Transverse colon (tissue), 4 donors: ENCODE measurements around the gene TTLL5. TPM values are rescaled to one million over a fixed set of nuclear protein-coding genes. Genes with fewer than 3 reads are reported as not detected.

ENCODE experiments used
- DNase-seq: peaks from one replicate; pipeline ENCODE4 v3.0.0-alpha.2; 2019
- H3K27ac ChIP-seq, 4 donors: fragments of 200-600 bp; sonication (generic); 2 replicates each; pipeline ENCODE4 v1.5.1; 2016 to 2018; ENCODE audit warnings: inconsistent platforms in 4 of 4
- H3K27me3 ChIP-seq: fragments of 200-600 bp; sonication (generic); 2 replicates; pipeline ENCODE4 v1.5.1; 2017; ENCODE audit warnings: inconsistent platforms
- H3K36me3 ChIP-seq, 4 donors: fragments of 200-600 bp; sonication (generic); 2 replicates each; pipeline ENCODE4 v1.5.1; 2017 to 2019; ENCODE audit warnings: inconsistent platforms in 4 of 4
- H3K4me1 ChIP-seq, 4 donors: fragments of 200-600 bp; sonication (generic); 2 replicates each; pipeline ENCODE4 v1.5.1; 2017 to 2020; ENCODE audit warnings: inconsistent platforms in 4 of 4
- H3K4me3 ChIP-seq, 4 donors: fragments of 200-600 bp; sonication (generic); 1 replicate in 1 of 4; 2 replicates in 3 of 4; pipeline versions ENCODE4 v1.5.1 to v1.6.1; 2017 to 2019; ENCODE audit warnings: inconsistent platforms in 4 of 4
- H3K9me3 ChIP-seq, 2 donors: fragments of 200-600 bp; sonication (generic); 2 replicates each; pipeline ENCODE4 v1.5.1; 2017 to 2019; ENCODE audit warnings: inconsistent platforms in 2 of 2
- CTCF ChIP-seq, 5 experiments: fragments of 200-600 bp in 3 of 5; fragments of 450-650 bp in 2 of 5; sonication (generic) in 3 of 5; IDR thresholded peaks; 1 replicate in 2 of 5; 2 replicates in 3 of 5; pipeline ENCODE4 v1.5.1; 2016 to 2017; ENCODE audit warnings: antibody characterized with exemption in 5 of 5, inconsistent platforms in 3 of 5, mild to moderate bottlenecking in 2 of 5, moderate library complexity in 1 of 5
- EP300 ChIP-seq: sonication (generic); formaldehyde crosslinking; IDR thresholded peaks from one replicate; pipeline ENCODE4 v1.6.1; 2017; ENCODE audit warnings: antibody characterized with exemption, low read depth
- POLR2A ChIP-seq: fragments of 450-650 bp; IDR thresholded peaks from one replicate; pipeline ENCODE4 v1.6.1; 2016; ENCODE audit warnings: antibody characterized with exemption, mild to moderate bottlenecking, moderate library complexity
- POLR2AphosphoS5 ChIP-seq, 3 donors: sonication (generic); formaldehyde crosslinking; IDR thresholded peaks; one replicate each; pipeline ENCODE4 v1.6.1; 2016; ENCODE audit warnings: antibody characterized with exemption in 3 of 3
- WGBS, 2 donors: methylation state at CpG; one replicate each; pipeline ENCODE4 v1.1.5; 2018; ENCODE audit warnings: low coverage in 1 of 2; 5-methylcytosine and 5-hydroxymethylcytosine counted together
- in situ Hi-C, 4 donors: fragments of 200-750 bp; cut with MboI; loops; one replicate each; pipeline versions ENCODE4 v1.15.0 to v1.15.1; 2017; ENCODE audit warnings: low sequenced_read_pairs in 3 of 4, low pct_ligation_motif_present in 1 of 4, low pct_unique_long_range_greater_than_20kb in 1 of 4
- intact Hi-C: fragments of 100-400 bp; cut with DNase I; formaldehyde crosslinking; loops from one replicate; pipeline ENCODE4 v1.15.1; 2023; ENCODE audit warnings: low total_unique reads
- total RNA-seq, 4 donors: library from RNA; depleted of rRNA; stranded (reverse); fragments of >200 nt; gene quantifications; one replicate each; pipeline ENCODE4 v1.1.0, GENCODE V29; 2016

TTLL5 gene, protein sequence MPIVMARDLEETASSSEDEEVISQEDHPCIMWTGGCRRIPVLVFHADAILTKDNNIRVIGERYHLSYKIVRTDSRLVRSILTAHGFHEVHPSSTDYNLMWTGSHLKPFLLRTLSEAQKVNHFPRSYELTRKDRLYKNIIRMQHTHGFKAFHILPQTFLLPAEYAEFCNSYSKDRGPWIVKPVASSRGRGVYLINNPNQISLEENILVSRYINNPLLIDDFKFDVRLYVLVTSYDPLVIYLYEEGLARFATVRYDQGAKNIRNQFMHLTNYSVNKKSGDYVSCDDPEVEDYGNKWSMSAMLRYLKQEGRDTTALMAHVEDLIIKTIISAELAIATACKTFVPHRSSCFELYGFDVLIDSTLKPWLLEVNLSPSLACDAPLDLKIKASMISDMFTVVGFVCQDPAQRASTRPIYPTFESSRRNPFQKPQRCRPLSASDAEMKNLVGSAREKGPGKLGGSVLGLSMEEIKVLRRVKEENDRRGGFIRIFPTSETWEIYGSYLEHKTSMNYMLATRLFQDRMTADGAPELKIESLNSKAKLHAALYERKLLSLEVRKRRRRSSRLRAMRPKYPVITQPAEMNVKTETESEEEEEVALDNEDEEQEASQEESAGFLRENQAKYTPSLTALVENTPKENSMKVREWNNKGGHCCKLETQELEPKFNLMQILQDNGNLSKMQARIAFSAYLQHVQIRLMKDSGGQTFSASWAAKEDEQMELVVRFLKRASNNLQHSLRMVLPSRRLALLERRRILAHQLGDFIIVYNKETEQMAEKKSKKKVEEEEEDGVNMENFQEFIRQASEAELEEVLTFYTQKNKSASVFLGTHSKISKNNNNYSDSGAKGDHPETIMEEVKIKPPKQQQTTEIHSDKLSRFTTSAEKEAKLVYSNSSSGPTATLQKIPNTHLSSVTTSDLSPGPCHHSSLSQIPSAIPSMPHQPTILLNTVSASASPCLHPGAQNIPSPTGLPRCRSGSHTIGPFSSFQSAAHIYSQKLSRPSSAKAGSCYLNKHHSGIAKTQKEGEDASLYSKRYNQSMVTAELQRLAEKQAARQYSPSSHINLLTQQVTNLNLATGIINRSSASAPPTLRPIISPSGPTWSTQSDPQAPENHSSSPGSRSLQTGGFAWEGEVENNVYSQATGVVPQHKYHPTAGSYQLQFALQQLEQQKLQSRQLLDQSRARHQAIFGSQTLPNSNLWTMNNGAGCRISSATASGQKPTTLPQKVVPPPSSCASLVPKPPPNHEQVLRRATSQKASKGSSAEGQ (N-terminal part only)
- total RNA-seq = 100 to 1,000 TPM in 1 of 4 donors, 10 to 100 TPM in 3; 16.1 to 264 (median 40.8) TPM

DNA sequence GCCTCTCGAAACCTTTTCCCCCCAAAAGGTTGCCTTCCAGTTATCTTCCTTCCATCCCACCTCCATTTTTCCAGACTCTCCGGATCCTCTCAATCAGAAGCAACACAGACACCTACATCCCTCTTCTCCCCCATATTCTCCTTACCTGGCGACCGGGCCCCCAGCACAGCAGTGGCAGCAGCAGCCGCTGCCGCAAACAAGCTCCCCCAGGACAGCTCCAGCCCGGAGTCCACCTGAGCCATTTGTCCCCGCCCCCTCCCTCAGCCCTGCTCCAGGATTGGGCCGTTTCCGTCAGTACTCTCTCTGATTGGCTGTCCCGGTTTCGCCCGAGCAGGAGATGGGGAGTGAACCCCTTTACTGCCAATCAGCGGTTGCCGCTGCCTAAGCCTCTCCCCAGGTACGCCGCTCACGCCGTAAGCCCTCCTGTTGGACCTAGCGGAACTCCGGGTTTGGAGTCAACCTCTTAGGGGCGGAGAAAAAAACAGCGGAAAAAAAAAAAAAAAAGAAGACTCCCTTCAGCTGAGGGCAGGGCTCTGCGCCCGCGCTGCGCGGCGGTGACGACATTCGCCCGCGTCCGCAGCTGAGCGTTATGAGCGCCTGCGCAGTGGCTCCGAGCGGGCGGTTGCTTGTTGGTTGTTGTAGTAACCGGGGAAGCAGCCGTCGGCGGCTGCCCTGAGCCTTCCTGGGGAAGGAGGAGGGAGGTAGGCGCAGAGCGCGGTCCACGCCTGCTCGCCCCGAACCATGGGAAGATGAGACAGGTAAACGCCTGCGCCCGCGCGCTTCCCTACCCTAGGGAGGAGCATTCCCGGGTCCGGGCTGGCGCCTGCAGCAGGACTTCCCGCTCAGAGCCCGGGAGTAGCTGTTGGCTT, at the start of gene TTLL5, which contains the start of gene ERG28:
Gene TTLL5, plus strand, starts transcription at position 617 of the 869 bp plus-strand sequence. CDS start 1,904 bp downstream, outside the sequence.
Gene ERG28, minus strand, starts transcription at position 247 of the 869 bp plus-strand sequence. CDS start 3,374 bp downstream, outside the sequence.
- WGBS, 2 donors = 0 to 1% methylated on average over 30 to 45 of the region's 60 CpGs
- H3K27ac ChIP-seq = peak within 1 kb of the TSS; percentile 90 to 95 (median 92)
- in situ Hi-C loops = no loop called here
- DNase-seq = peak; percentile 97
- H3K9me3 ChIP-seq = no peaks in the 10 kb centered on the region
- H3K4me3 ChIP-seq = peak within 1 kb of the TSS; percentile 71 to 99 (median 76)
- H3K36me3 ChIP-seq = peaks cover 0 to 3% (median 0%) of the 10 kb centered on the region in 4 donors
- intact Hi-C loops = no loop called here
- H3K27me3 ChIP-seq = no peaks in the 10 kb centered on the region
- peaks cover 4 to 27% (median 17%) of the 10 kb centered on the region in 4 donors for H3K4me1 ChIP-seq
- no peak for TF ChIP-seq CTCF (IDR thresholded peaks at IDR 0.05)
- TF ChIP-seq POLR2AphosphoS5 (IDR thresholded peaks at IDR 0.05) = peak; percentile 57 to 68 (median 68)
- no peak for TF ChIP-seq EP300
- peak; percentile 75 for TF ChIP-seq POLR2A

DNA sequence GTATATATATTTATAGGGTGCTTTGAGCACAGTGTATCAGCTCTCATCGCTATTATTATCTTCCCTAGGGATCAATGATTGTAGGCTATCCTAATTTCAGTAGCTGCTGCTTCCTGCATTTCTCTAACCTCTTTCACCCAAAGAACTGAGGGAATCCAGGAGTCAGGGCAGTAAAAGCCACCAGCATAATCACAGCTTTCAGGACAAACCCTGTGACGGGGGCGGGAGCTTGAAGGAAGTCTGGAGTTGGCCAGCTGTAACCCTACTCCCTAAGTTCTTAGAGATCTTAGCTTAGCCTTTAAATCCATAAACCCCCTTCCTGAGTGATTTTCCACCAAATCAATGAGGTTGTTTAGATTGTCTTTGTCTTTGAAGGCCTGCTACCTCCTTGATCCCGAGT, 48.9 kb upstream of the TTLL5 start:
- Histone ChIP-seq H3K27me3 (no peaks in the 10 kb centered on the region), H3K4me1 (peaks cover 0 to 16% (median 0%) of the 10 kb centered on the region in 4 donors), H3K4me3 (no peak overlapping the region), H3K27ac (no peak overlapping the region), H3K36me3 (no peaks in the 10 kb centered on the region), H3K9me3 (no peaks in the 10 kb centered on the region)
- TF ChIP-seq CTCF (IDR thresholded peaks at IDR 0.05) (no peak), POLR2A (no peak), POLR2AphosphoS5 (IDR thresholded peaks at IDR 0.05) (no peak), EP300 (no peak)
- 72 to 82% methylated on average over 3 to 4 of the region's 4 CpGs for WGBS, 2 donors
- in situ Hi-C loops (no loop called here), intact Hi-C loops (no loop called here)
- DNase-seq = no peak

DNA sequence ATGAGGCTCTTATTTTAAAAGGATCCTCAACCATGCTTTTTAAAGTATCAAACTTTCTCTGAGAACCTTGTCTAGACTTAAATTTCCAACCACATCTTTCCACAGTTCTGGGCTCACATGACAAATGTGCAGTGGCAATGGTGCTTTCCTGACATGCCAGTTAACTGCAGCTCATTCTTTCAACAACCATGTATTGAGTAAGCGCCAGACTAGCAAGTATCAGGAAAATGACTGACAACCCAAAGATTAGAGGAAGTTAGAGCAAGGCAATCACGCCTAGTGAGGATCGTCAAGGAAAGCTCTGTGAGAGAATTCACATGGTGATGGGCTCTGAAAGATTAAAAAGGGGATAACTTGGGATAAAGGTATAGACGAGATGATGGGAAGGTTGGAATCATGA, 46.9 kb upstream of the TTLL5 start:
- in situ Hi-C loops = no loop called here
- TF ChIP-seq EP300 = no peak
- no peak for TF ChIP-seq POLR2AphosphoS5 (IDR thresholded peaks at IDR 0.05)
- no peak for TF ChIP-seq POLR2A
- no peak for TF ChIP-seq CTCF (IDR thresholded peaks at IDR 0.05)
- Histone ChIP-seq H3K4me3 (no peak overlapping the region), H3K4me1 (peaks cover 0 to 14% (median 0%) of the 10 kb centered on the region in 4 donors), H3K27me3 (no peaks in the 10 kb centered on the region), H3K27ac (peak overlapping the region; percentile 18 to 43 (median 34)), H3K9me3 (no peaks in the 10 kb centered on the region), H3K36me3 (no peaks in the 10 kb centered on the region)
- 40 to 65% methylated on average over 3 to 4 of the region's 4 CpGs for WGBS, 2 donors
- intact Hi-C loops = no loop called here
- no peak for DNase-seq
